ENCODE data around the gene IFNK.
"Not testable (repeated sequence)": the region's sequence is repeated elsewhere in the genome, so short reads cannot be mapped to it uniquely, and the experiment has no call there.

IFNK gene

GRCh38 chr9:27524236-27524635 is at the start of gene IFNK:
Gene IFNK (plus strand): TSS chr9:27524290. CDS start chr9:27524337, 47 bp downstream.
- no peak for DNase-seq (ENCODE audit: low read depth in 2 of 2)

- no peak for DNase-seq (ENCODE audit: low read depth in 2 of 2)
Observed at GRCh38 chr9:27474305-27474704, 49.8 kb upstream of the IFNK start.

- DNase-seq (ENCODE audit: low read depth in 2 of 2) = no peak
Observed at GRCh38 chr9:27475057-27475595, 49.0 kb upstream of the IFNK start.

GRCh38 chr9:27476870-27477515 is 47.1 kb upstream of the IFNK start:
- DNase-seq (ENCODE audit: low read depth in 2 of 2) = no peak

GRCh38 chr9:27478322-27478721 is 45.8 kb upstream of the IFNK start:
- no peak for DNase-seq (ENCODE audit: low read depth in 2 of 2)

GRCh38 chr9:27482709-27483108 is 41.4 kb upstream of the IFNK start:
- DNase-seq (ENCODE audit: low read depth in 2 of 2) = no peak

GRCh38 chr9:27483576-27483975 is 40.5 kb upstream of the IFNK start:
- DNase-seq (ENCODE audit: low read depth in 2 of 2) = no peak

- DNase-seq (ENCODE audit: low read depth in 2 of 2) = no peak
Observed at GRCh38 chr9:27485158-27485557, 38.9 kb upstream of the IFNK start.

- no peak for DNase-seq (ENCODE audit: low read depth in 2 of 2)
Observed at GRCh38 chr9:27487128-27487640, 36.9 kb upstream of the IFNK start.

- no peak for DNase-seq (ENCODE audit: low read depth in 2 of 2)
Observed at GRCh38 chr9:27487927-27488326, 36.2 kb upstream of the IFNK start.

GRCh38 chr9:27489087-27489876 is 34.8 kb upstream of the IFNK start:
- no peak for DNase-seq (ENCODE audit: low read depth in 2 of 2)

GRCh38 chr9:27491154-27491553 is 32.9 kb upstream of the IFNK start:
- no peak for DNase-seq (ENCODE audit: low read depth in 2 of 2)

- DNase-seq (ENCODE audit: low read depth in 2 of 2) = no peak
Observed at GRCh38 chr9:27495480-27496134, 28.5 kb upstream of the IFNK start.

- DNase-seq (ENCODE audit: low read depth in 2 of 2) = no peak
Observed at GRCh38 chr9:27496135-27496504, 28.0 kb upstream of the IFNK start.

GRCh38 chr9:27497883-27498417 is 26.1 kb upstream of the IFNK start:
- DNase-seq (ENCODE audit: low read depth in 2 of 2) = no peak

- no peak for DNase-seq (ENCODE audit: low read depth in 2 of 2)
Observed at GRCh38 chr9:27499451-27499850, 24.6 kb upstream of the IFNK start.

- DNase-seq (ENCODE audit: low read depth in 2 of 2) = not testable (repeated sequence)
Observed at GRCh38 chr9:27500902-27501301, 23.2 kb upstream of the IFNK start.

- DNase-seq (ENCODE audit: low read depth in 2 of 2) = no peak
Observed at GRCh38 chr9:27503623-27504022, 20.5 kb upstream of the IFNK start.

- no peak for DNase-seq (ENCODE audit: low read depth in 2 of 2)
Observed at GRCh38 chr9:27504259-27504658, 19.8 kb upstream of the IFNK start.

GRCh38 chr9:27505744-27506161 is 18.3 kb upstream of the IFNK start:
- DNase-seq (ENCODE audit: low read depth in 2 of 2) = no peak

GRCh38 chr9:27506981-27507380 is 17.1 kb upstream of the IFNK start:
- no peak for DNase-seq (ENCODE audit: low read depth in 2 of 2)

- no peak for DNase-seq (ENCODE audit: low read depth in 2 of 2)
Observed at GRCh38 chr9:27510780-27511179, 13.3 kb upstream of the IFNK start.

All from stimulated activated CD8-positive, alpha-beta memory T cell treated with anti-CD3 and anti-CD28 coated beads, Interleukin-15, amount 100 ng/mL, for 4 hours (primary cell).